Central memory CD8-positive, alpha-beta T cell (primary cell): ENCODE results near the gene CEP192.
"Not testable (repeated sequence)": the region's sequence is repeated elsewhere in the genome, so short reads cannot be mapped to it uniquely, and the experiment has no call there.

ENCODE experiments used
- ATAC-seq: fragments of 150-1000 bp; cut with Tn5 transposase; replicated peaks from 2 replicates; pipeline ENCODE4 v1.10.0; 2022; ENCODE audit warnings: mild to moderate bottlenecking, moderate FRiP score, moderate number of reproducible peaks; ENCODE audit not compliant: poor library complexity, severe bottlenecking; ENCODE audit errors: extremely low read depth
- DNase-seq, 2 donors: peaks; one replicate each; pipeline ENCODE4 v3.0.0; 2021; ENCODE audit warnings: low spot score in 2 of 2
- H3K27ac Mint-ChIP-seq: one replicate; pipeline ENCODE4 v1.8.0; 2022; ENCODE audit warnings: low read depth, mild to moderate bottlenecking, moderate library complexity, mixed read lengths
- H3K27me3 Mint-ChIP-seq: one replicate; pipeline ENCODE4 v1.8.0; 2022; ENCODE audit warnings: mixed read lengths
- H3K36me3 Mint-ChIP-seq: one replicate; pipeline ENCODE4 v1.8.0; 2022; ENCODE audit warnings: mild to moderate bottlenecking, moderate library complexity, mixed read lengths; ENCODE audit not compliant: insufficient read depth
- H3K4me1 Mint-ChIP-seq: one replicate; pipeline ENCODE4 v1.8.0; 2022; ENCODE audit warnings: mixed read lengths
- H3K4me3 Mint-ChIP-seq: one replicate; pipeline ENCODE4 v1.8.0; 2022; ENCODE audit warnings: mild to moderate bottlenecking, moderate library complexity, mixed read lengths
- H3K9me3 Mint-ChIP-seq: one replicate; pipeline ENCODE4 v1.8.0; 2022; ENCODE audit warnings: mixed read lengths

CEP192 gene

GRCh38 chr18:12968115-12968514 is 23.0 kb upstream of the CEP192 start:
- Mint-ChIP-seq H3K9me3 (no peaks in the 10 kb centered on the region), H3K36me3 (peaks cover 38% of the 10 kb centered on the region), H3K27ac (no peak overlapping the region), H3K27me3 (no peaks in the 10 kb centered on the region), H3K4me3 (no peak overlapping the region), H3K4me1 (no peaks in the 10 kb centered on the region)
- ATAC-seq, result no peak
- DNase-seq, result no peak

- ATAC-seq (no peak), DNase-seq (no peak)
- Mint-ChIP-seq H3K27me3 (no peaks in the 10 kb centered on the region), H3K4me1 (no peaks in the 10 kb centered on the region), H3K36me3 (peaks cover 40% of the 10 kb centered on the region), H3K27ac (no peak overlapping the region), H3K4me3 (no peak overlapping the region), H3K9me3 (no peaks in the 10 kb centered on the region)
Measured at GRCh38 chr18:12968619-12969018, 22.5 kb upstream of the CEP192 start.

- no peak overlapping the region for H3K4me3 Mint-ChIP-seq
- peaks cover 35% of the 10 kb centered on the region for H3K36me3 Mint-ChIP-seq
- ATAC-seq (no peak), DNase-seq (no peak)
- H3K27me3 Mint-ChIP-seq, result no peaks in the 10 kb centered on the region
- no peak overlapping the region for H3K27ac Mint-ChIP-seq
- no peaks in the 10 kb centered on the region for H3K9me3 Mint-ChIP-seq
- H3K4me1 Mint-ChIP-seq, result peaks cover 8% of the 10 kb centered on the region
Measured at GRCh38 chr18:12973562-12974213, 17.5 kb upstream of the CEP192 start.

- ATAC-seq, result no peak
- H3K27ac Mint-ChIP-seq, result no peak overlapping the region
- peaks cover 8% of the 10 kb centered on the region for H3K4me1 Mint-ChIP-seq
- no peak overlapping the region for H3K4me3 Mint-ChIP-seq
- H3K9me3 Mint-ChIP-seq, result no peaks in the 10 kb centered on the region
- no peaks in the 10 kb centered on the region for H3K27me3 Mint-ChIP-seq
- DNase-seq, result no peak
- H3K36me3 Mint-ChIP-seq, result peaks cover 31% of the 10 kb centered on the region
Measured at GRCh38 chr18:12975488-12975887, 15.7 kb upstream of the CEP192 start.

GRCh38 chr18:12976305-12976704 is 14.9 kb upstream of the CEP192 start:
- H3K4me3 Mint-ChIP-seq, result no peak overlapping the region
- H3K27ac Mint-ChIP-seq, result no peak overlapping the region
- ATAC-seq (no peak), DNase-seq (no peak)
- no peaks in the 10 kb centered on the region for H3K9me3 Mint-ChIP-seq
- H3K27me3 Mint-ChIP-seq, result no peaks in the 10 kb centered on the region
- H3K36me3 Mint-ChIP-seq, result peaks cover 29% of the 10 kb centered on the region
- peaks cover 8% of the 10 kb centered on the region for H3K4me1 Mint-ChIP-seq

GRCh38 chr18:12980065-12980464 is 11.1 kb upstream of the CEP192 start:
- not testable (repeated sequence) for H3K27ac Mint-ChIP-seq, H3K9me3 Mint-ChIP-seq, H3K27me3 Mint-ChIP-seq, H3K4me1 Mint-ChIP-seq, ATAC-seq, DNase-seq, H3K4me3 Mint-ChIP-seq
- H3K36me3 Mint-ChIP-seq, result peaks cover 15% of the 10 kb centered on the region

- no peak for DNase-seq
- Mint-ChIP-seq H3K27me3 (no peaks in the 10 kb centered on the region), H3K27ac (peak overlapping the region; percentile 31), H3K9me3 (no peaks in the 10 kb centered on the region), H3K4me3 (peak overlapping the region; percentile 94), H3K36me3 (peaks cover 23% of the 10 kb centered on the region), H3K4me1 (peaks cover 32% of the 10 kb centered on the region)
- ATAC-seq, result no peak
Measured at GRCh38 chr18:12989397-12990122, 1.6 kb upstream of the CEP192 start.

GRCh38 chr18:12990123-12990475 is 1.1 kb upstream of the CEP192 start:
- peaks cover 32% of the 10 kb centered on the region for H3K4me1 Mint-ChIP-seq
- H3K27ac Mint-ChIP-seq, result peak overlapping the region; percentile 31
- peak; percentile 12 for ATAC-seq
- H3K9me3 Mint-ChIP-seq, result no peaks in the 10 kb centered on the region
- H3K27me3 Mint-ChIP-seq, result no peaks in the 10 kb centered on the region
- peak overlapping the region; percentile 94 for H3K4me3 Mint-ChIP-seq
- DNase-seq, result peak in 1 of 2 donors; percentile 35
- H3K36me3 Mint-ChIP-seq, result peaks cover 23% of the 10 kb centered on the region

- Mint-ChIP-seq H3K36me3 (peaks cover 23% of the 10 kb centered on the region), H3K27ac (peak overlapping the region; percentile 31), H3K4me3 (peak overlapping the region; percentile 94), H3K4me1 (peaks cover 32% of the 10 kb centered on the region), H3K9me3 (no peaks in the 10 kb centered on the region), H3K27me3 (no peaks in the 10 kb centered on the region)
- DNase-seq, result no peak
- no peak for ATAC-seq
Measured at GRCh38 chr18:12990641-12990966, 558 bp upstream of the CEP192 start.

- no peaks in the 10 kb centered on the region for H3K9me3 Mint-ChIP-seq
- ATAC-seq, result no peak
- H3K27me3 Mint-ChIP-seq, result no peaks in the 10 kb centered on the region
- H3K4me1 Mint-ChIP-seq, result peaks cover 32% of the 10 kb centered on the region
- peak overlapping the region; percentile 94 for H3K4me3 Mint-ChIP-seq
- H3K36me3 Mint-ChIP-seq, result peaks cover 21% of the 10 kb centered on the region
- H3K27ac Mint-ChIP-seq, result peak overlapping the region; percentile 31
- no peak for DNase-seq
Measured at GRCh38 chr18:12991821-12992179, 638 bp downstream of the CEP192 start.

- DNase-seq (no peak), ATAC-seq (no peak)
- Mint-ChIP-seq H3K27ac (no peak overlapping the region), H3K9me3 (no peaks in the 10 kb centered on the region), H3K4me1 (peaks cover 39% of the 10 kb centered on the region), H3K36me3 (peaks cover 21% of the 10 kb centered on the region), H3K4me3 (no peak overlapping the region), H3K27me3 (no peaks in the 10 kb centered on the region)
Measured at GRCh38 chr18:12993439-12993838, 2.3 kb downstream of the CEP192 start.

GRCh38 chr18:12995424-12995823 is 4.3 kb downstream of the CEP192 start:
- no peak overlapping the region for H3K27ac Mint-ChIP-seq

GRCh38 chr18:12995952-12996477 is 4.9 kb downstream of the CEP192 start:
- H3K27me3 Mint-ChIP-seq, result no peaks in the 10 kb centered on the region
- H3K4me3 Mint-ChIP-seq, result no peak overlapping the region
- H3K4me1 Mint-ChIP-seq, result peaks cover 29% of the 10 kb centered on the region
- peaks cover 12% of the 10 kb centered on the region for H3K36me3 Mint-ChIP-seq
- no peaks in the 10 kb centered on the region for H3K9me3 Mint-ChIP-seq
- DNase-seq (no peak), ATAC-seq (no peak)
- H3K27ac Mint-ChIP-seq, result no peak overlapping the region

More at GRCh38 chr18:12995424-12995823, 4.3 kb downstream of the CEP192 start:
- H3K27me3 Mint-ChIP-seq, result no peaks in the 10 kb centered on the region
- ATAC-seq, result no peak
- no peak overlapping the region for H3K4me3 Mint-ChIP-seq
- peaks cover 17% of the 10 kb centered on the region for H3K36me3 Mint-ChIP-seq
- no peaks in the 10 kb centered on the region for H3K9me3 Mint-ChIP-seq
- H3K4me1 Mint-ChIP-seq, result peaks cover 31% of the 10 kb centered on the region
- DNase-seq, result no peak
